Testis (tissue), 3 donors: ENCODE measurements around the gene MAN2A1. TPM values are rescaled to one million over a fixed set of nuclear protein-coding genes. Genes with fewer than 3 reads are reported as not detected.

Source experiments
- DNase-seq: peaks from one replicate; pipeline ENCODE4 v3.0.0-alpha.2; 2019
- H3K27ac ChIP-seq, 2 donors: fragments of 200-600 bp; sonication (generic); one replicate each; pipeline ENCODE4 v1.5.1; 2019
- H3K27me3 ChIP-seq: fragments of 200-600 bp; sonication (generic); one replicate; pipeline ENCODE4 v1.5.1; 2019
- H3K36me3 ChIP-seq: fragments of 200-600 bp; sonication (generic); one replicate; pipeline ENCODE4 v1.5.1; 2017; ENCODE audit warnings: low read depth; ENCODE audit errors: missing control alignments
- H3K4me1 ChIP-seq: fragments of 200-600 bp; sonication (generic); one replicate; pipeline ENCODE4 v1.5.1; 2019
- H3K4me3 ChIP-seq, 2 donors: fragments of 200-600 bp; sonication (generic); one replicate each; pipeline ENCODE4 v1.5.1; 2017 to 2019
- H3K9me3 ChIP-seq: fragments of 200-600 bp; sonication (generic); one replicate; pipeline ENCODE4 v1.5.1; 2017
- CTCF ChIP-seq, 3 experiments: fragments of 450-650 bp in 2 of 3; fragments of 200-600 bp in 1 of 3; sonication (generic) in 1 of 3; IDR thresholded peaks; one replicate each; pipeline ENCODE4 v1.5.1; 2016 to 2019; ENCODE audit warnings: antibody characterized with exemption in 3 of 3, mild to moderate bottlenecking in 2 of 3, moderate library complexity in 1 of 3
- POLR2A ChIP-seq: fragments of 450-650 bp; IDR thresholded peaks from one replicate; pipeline ENCODE4 v1.6.1; 2017; ENCODE audit warnings: antibody characterized with exemption, mild to moderate bottlenecking, moderate library complexity
- WGBS, 2 donors: methylation state at CpG; one replicate each; pipeline ENCODE4 v1.1.5; 2018; 5-methylcytosine and 5-hydroxymethylcytosine counted together
- intact Hi-C: fragments of 100-400 bp; cut with DNase I; formaldehyde crosslinking; loops from one replicate; pipeline ENCODE4 v1.15.1; 2023; ENCODE audit warnings: low total_unique reads
- polyA plus RNA-seq: library from polyadenylated mRNA; stranded (reverse); fragments of 350-450 nt; fragmentation: Illumina TruSeq; extraction: RNeasy Lipid Tissue Mini Kit (QIAGEN cat#74804); gene quantifications from one replicate; pipeline ENCODE4 v1.2.3, GENCODE V29; 2014; ENCODE audit warnings: low read depth, low replicate concordance; ENCODE audit not compliant: insufficient read depth
- total RNA-seq, 2 donors: library from RNA; depleted of rRNA; stranded (reverse); fragments of >200 nt; gene quantifications; one replicate each; pipeline ENCODE4 v1.2.3, GENCODE V29; 2016

MAN2A1 gene
- total and polyA plus RNA-seq, 3 donors from 2014 or later = 36.0 to 80.5 (median 55.6) TPM

- no peaks in the 10 kb centered on the region for H3K36me3 ChIP-seq
- H3K27me3 ChIP-seq = no peaks in the 10 kb centered on the region
- H3K27ac ChIP-seq = no peak overlapping the region
- TF ChIP-seq CTCF (IDR thresholded peaks at IDR 0.05) (no peak), POLR2A (no peak)
- intact Hi-C loops = no loop called here
- WGBS, 2 donors = 79 to 81% methylated on average over 5 of the region's 5 CpGs
- no peaks in the 10 kb centered on the region for H3K4me1 ChIP-seq
- no peak for DNase-seq
- H3K4me3 ChIP-seq = no peak overlapping the region
- H3K9me3 ChIP-seq = no peaks in the 10 kb centered on the region
These were observed 89.5 kb downstream of the MAN2A1 start for GRCh38 chr5:109779036-109779735.

GRCh38 chr5:109784687-109785086 lies 95.0 kb downstream of the MAN2A1 start:
- H3K9me3 ChIP-seq = no peaks in the 10 kb centered on the region
- no peaks in the 10 kb centered on the region for H3K27me3 ChIP-seq
- DNase-seq = no peak
- intact Hi-C loops = no loop called here
- no peaks in the 10 kb centered on the region for H3K4me1 ChIP-seq
- 88 to 90% methylated on average over 2 of the region's 2 CpGs for WGBS, 2 donors
- H3K27ac ChIP-seq = no peak overlapping the region
- TF ChIP-seq CTCF (IDR thresholded peaks at IDR 0.05) (no peak), POLR2A (no peak)
- no peaks in the 10 kb centered on the region for H3K36me3 ChIP-seq
- no peak overlapping the region for H3K4me3 ChIP-seq

GRCh38 chr5:109786206-109786855 lies 96.6 kb downstream of the MAN2A1 start:
- H3K27ac ChIP-seq = no peak overlapping the region
- no peaks in the 10 kb centered on the region for H3K36me3 ChIP-seq
- H3K9me3 ChIP-seq = no peaks in the 10 kb centered on the region
- 94 to 96% methylated on average over 5 of the region's 5 CpGs for WGBS, 2 donors
- no peak overlapping the region for H3K4me3 ChIP-seq
- intact Hi-C loops = no loop called here
- H3K27me3 ChIP-seq = no peaks in the 10 kb centered on the region
- TF ChIP-seq POLR2A = no peak
- TF ChIP-seq CTCF (IDR thresholded peaks at IDR 0.05) = no peak
- no peaks in the 10 kb centered on the region for H3K4me1 ChIP-seq
- DNase-seq = no peak

GRCh38 chr5:109788596-109788995 lies 98.9 kb downstream of the MAN2A1 start:
- H3K4me1 ChIP-seq = no peaks in the 10 kb centered on the region
- 92 to 93% methylated on average over 3 of the region's 3 CpGs for WGBS, 2 donors
- TF ChIP-seq CTCF (IDR thresholded peaks at IDR 0.05) (no peak), POLR2A (no peak)
- H3K36me3 ChIP-seq = no peaks in the 10 kb centered on the region
- DNase-seq = no peak
- H3K27ac ChIP-seq = no peak overlapping the region
- H3K9me3 ChIP-seq = no peaks in the 10 kb centered on the region
- no peaks in the 10 kb centered on the region for H3K27me3 ChIP-seq
- no peak overlapping the region for H3K4me3 ChIP-seq
- intact Hi-C loops = no loop called here
